GM18861 (cell line): ENCODE measurements around the gene DHRS7B.
"Not testable (repeated sequence)": the region's sequence is repeated elsewhere in the genome, so short reads cannot be mapped to it uniquely, and the experiment has no call there.

Experiments
- ATAC-seq: cut with Tn5 transposase; IDR thresholded peaks from one replicate; pipeline ENCODE4 v1.9.1; 2021; ENCODE audit not compliant: unreplicated experiment

The DHRS7B gene

GRCh38 chr17:21176773-21177395 is 50.1 kb downstream of the DHRS7B start:
- ATAC-seq = no peak

GRCh38 chr17:21177401-21177800 is 50.6 kb downstream of the DHRS7B start:
- no peak for ATAC-seq

GRCh38 chr17:21177854-21178600 is 51.3 kb downstream of the DHRS7B start:
- no peak for ATAC-seq

GRCh38 chr17:21183468-21183867 is 56.7 kb downstream of the DHRS7B start:
- no peak for ATAC-seq

GRCh38 chr17:21184570-21184969 is 57.8 kb downstream of the DHRS7B start:
- no peak for ATAC-seq

- no peak for ATAC-seq
Observed at GRCh38 chr17:21185061-21185460, 58.3 kb downstream of the DHRS7B start.

- no peak for ATAC-seq
Observed at GRCh38 chr17:21186399-21187187, 59.8 kb downstream of the DHRS7B start.

GRCh38 chr17:21189361-21189760 is 62.6 kb downstream of the DHRS7B start:
- no peak for ATAC-seq

- ATAC-seq = no peak
Observed at GRCh38 chr17:21190078-21190477, 63.3 kb downstream of the DHRS7B start.

GRCh38 chr17:21191698-21192097 is 64.9 kb downstream of the DHRS7B start:
- ATAC-seq = no peak

GRCh38 chr17:21192414-21192813 is 65.7 kb downstream of the DHRS7B start:
- not testable (repeated sequence) for ATAC-seq

- no peak for ATAC-seq
Observed at GRCh38 chr17:21193031-21193430, 66.3 kb downstream of the DHRS7B start.

GRCh38 chr17:21194226-21194625 is 67.5 kb downstream of the DHRS7B start:
- no peak for ATAC-seq

GRCh38 chr17:21194703-21195102 is 67.9 kb downstream of the DHRS7B start:
- ATAC-seq = no peak

GRCh38 chr17:21196126-21196525 is 69.4 kb downstream of the DHRS7B start:
- ATAC-seq = no peak

- ATAC-seq = no peak
Observed at GRCh38 chr17:21198411-21198810, 71.6 kb downstream of the DHRS7B start.

- ATAC-seq = no peak
Observed at GRCh38 chr17:21199311-21199710, 72.5 kb downstream of the DHRS7B start.

GRCh38 chr17:21199856-21200255 is 73.1 kb downstream of the DHRS7B start:
- no peak for ATAC-seq

GRCh38 chr17:21200590-21201297 is 74.0 kb downstream of the DHRS7B start:
- no peak for ATAC-seq

GRCh38 chr17:21201298-21201595 is 74.5 kb downstream of the DHRS7B start:
- ATAC-seq = no peak

GRCh38 chr17:21201874-21202273 is 75.1 kb downstream of the DHRS7B start:
- no peak for ATAC-seq
